K562 (cell line): ENCODE data around the gene APCDD1L. TPM values are rescaled to one million over a fixed set of nuclear protein-coding genes. Genes with fewer than 3 reads are reported as not detected.

ENCODE experiments used
- ATAC-seq: fragments of 200-7000 bp; cut with Tn5 transposase; 3 replicates; pipeline ENCODE4 v1.9.1; 2020; ENCODE audit warnings: moderate library complexity
- BruUV-seq: library from RNA; stranded (reverse); fragments of 400-500 nt; replicated peaks from 2 replicates; lab custom pipeline; 2021; lab: Mats Ljungman, UMichigan
- CTCF ChIA-PET: fragments of 300-600 bp; formaldehyde crosslinking; extraction: SDS; loops from one replicate; lab custom pipeline; 2021; ENCODE audit warnings: low intra/inter-chr PET ratio; lab: Yijun Ruan, JAX
- POLR2A ChIA-PET: fragments of 300-600, 350-650 bp; sonication (Branson Sonifier 250); formaldehyde crosslinking; extraction: SDS; loops from one replicate; lab custom pipeline; 2021; ENCODE audit warnings: antibody characterized with exemption, inconsistent platforms; lab: Yijun Ruan, JAX
- DNase-seq, 4 experiments: peaks; one replicate each; pipeline versions ENCODE4 v3.0.0 to v3.0.0-alpha.2; 2011 to 2018; ENCODE audit warnings: low spot score in 3 of 4, mixed read lengths in 3 of 4; ENCODE audit errors: extremely low read depth in 1 of 4
- FAIRE-seq: peaks from 2 replicates; lab custom pipeline; 2011; peaks lifted over from hg19 to GRCh38; lab: Jason Lieb, UNC
- H2AFZ ChIP-seq: 2 replicates; pipeline ENCODE4 v1.6.0; 2011; ENCODE audit warnings: low read depth, low read length, control low read depth, inconsistent platforms
- H3K27ac ChIP-seq: fragments of 200-600 bp; 3 replicates; pipeline ENCODE4 v1.8.0; 2011; ENCODE audit warnings: low read depth, mild to moderate bottlenecking, control low read depth, inconsistent platforms, low read length, moderate library complexity, mixed read lengths; ENCODE audit errors: extremely low read depth
- H3K27me3 ChIP-seq, 2 experiments: fragments of 300-600 bp in 1 of 2; 2 replicates in 1 of 2; 3 replicates in 1 of 2; pipeline versions ENCODE4 v1.6.0 to v1.8.0; 2011; ENCODE audit warnings: inconsistent platforms in 2 of 2, low read length in 2 of 2, mild to moderate bottlenecking in 1 of 2, mixed read lengths in 1 of 2, moderate library complexity in 1 of 2; ENCODE audit not compliant: control insufficient read depth in 2 of 2, insufficient read depth in 2 of 2
- H3K36me3 ChIP-seq: fragments of 300-600 bp; 3 replicates; pipeline ENCODE4 v1.8.0; 2011; ENCODE audit warnings: mild to moderate bottlenecking, low read length, inconsistent platforms; ENCODE audit not compliant: control insufficient read depth, insufficient read depth
- H3K4me1 ChIP-seq, 2 experiments: fragments of 200-600 bp in 1 of 2; replicated peaks in 1 of 2; 2 replicates in 1 of 2; 3 replicates in 1 of 2; pipeline versions ENCODE4 v1.5.1 to v1.8.0; 2011; ENCODE audit warnings: inconsistent platforms in 2 of 2, low read length in 2 of 2, mild to moderate bottlenecking in 1 of 2, mixed read lengths in 1 of 2, moderate library complexity in 1 of 2; ENCODE audit not compliant: control insufficient read depth in 2 of 2, insufficient read depth in 2 of 2
- H3K4me2 ChIP-seq: 2 replicates; pipeline ENCODE4 v1.6.1; 2011; ENCODE audit warnings: low read length, control low read depth, inconsistent platforms, mixed read lengths; ENCODE audit not compliant: insufficient read depth
- H3K4me3 ChIP-seq: fragments of 200-600 bp; sonication (generic), shearing (Covaris generic); 2 replicates; pipeline ENCODE4 v1.5.1; 2016; ENCODE audit warnings: control low read depth, inconsistent platforms
- H3K79me2 ChIP-seq: fragments of 200-600 bp; 3 replicates; pipeline ENCODE4 v1.8.0; 2011; ENCODE audit warnings: low read length, inconsistent platforms; ENCODE audit not compliant: control insufficient read depth, insufficient read depth
- H3K9ac ChIP-seq, 2 experiments: 2 replicates each; pipeline versions ENCODE4 v1.6.0 to v1.6.1; 2011; ENCODE audit warnings: low read depth in 2 of 2, low read length in 2 of 2, control low read depth in 1 of 2, inconsistent platforms in 1 of 2, mild to moderate bottlenecking in 1 of 2, mixed read lengths in 1 of 2; ENCODE audit not compliant: insufficient read depth in 1 of 2
- H3K9me1 ChIP-seq: one replicate; pipeline ENCODE4 v1.6.0; 2011; ENCODE audit warnings: inconsistent platforms, mild to moderate bottlenecking, low read length, moderate library complexity; ENCODE audit not compliant: control insufficient read depth, insufficient read depth
- H3K9me3 ChIP-seq: replicated peaks from 2 replicates; pipeline ENCODE4 v1.5.1; 2011; ENCODE audit warnings: low read depth, low read length, inconsistent platforms; ENCODE audit not compliant: control insufficient read depth, insufficient read depth
- H4K20me1 ChIP-seq: replicated peaks from 2 replicates; pipeline ENCODE4 v1.6.1; 2011; ENCODE audit warnings: low read length, inconsistent platforms, mixed read lengths; ENCODE audit not compliant: control insufficient read depth, insufficient read depth
- C11orf30 ChIP-seq: fragments of 450-650 bp; IDR thresholded peaks from 2 replicates; pipeline ENCODE4 v1.6.1; 2016; ENCODE audit warnings: low read depth, mild to moderate bottlenecking
- KLF13 ChIP-seq: fragments of 450-650 bp; IDR thresholded peaks from 2 replicates; pipeline ENCODE4 v1.6.1; 2016; ENCODE audit warnings: missing genetic modification characterization, low read depth, mild to moderate bottlenecking, missing compliant biosample characterization, moderate library complexity, borderline replicate concordance
- RBM17 ChIP-seq: fragments of 200-400 bp; formaldehyde crosslinking; IDR thresholded peaks from 2 replicates; pipeline ENCODE4 v1.6.1; 2017; ENCODE audit warnings: low read depth, mild to moderate bottlenecking, low read length, borderline replicate concordance
- SMARCB1 ChIP-seq: IDR thresholded peaks from 2 replicates; pipeline ENCODE4 v1.6.1; 2011; ENCODE audit warnings: improper control_type of control experiment, low read depth; ENCODE audit not compliant: insufficient read length
- SREBF1 ChIP-seq: fragments of 150-350 bp; IDR thresholded peaks from 2 replicates; pipeline ENCODE4 v1.6.1; 2014; ENCODE audit warnings: antibody characterized with exemption, low read depth, low read length, borderline replicate concordance
- SRSF3 ChIP-seq: fragments of 200-400 bp; formaldehyde crosslinking; IDR thresholded peaks from 2 replicates; pipeline ENCODE4 v1.6.1; 2016; ENCODE audit warnings: mild to moderate bottlenecking, low read length, moderate library complexity; ENCODE audit not compliant: insufficient read depth
- ZNF583 ChIP-seq: fragments of 250-450 bp; sonication (Bioruptor Pico); IDR thresholded peaks from 2 replicates; pipeline ENCODE4 v1.4.0; 2020
- ZNF766 ChIP-seq: fragments of 200-800 bp; sonication (Bioruptor generic); conservative IDR thresholded peaks from 2 replicates; pipeline ENCODE4 v1.6.1; 2016; ENCODE audit warnings: missing genetic modification characterization, missing compliant biosample characterization
- WGBS: fragments of 100-300 bp; shearing (Covaris generic); methylation state at CpG from one replicate; pipeline ENCODE4 v1.1.6; 2016; ENCODE audit warnings: low coverage, mixed read lengths; ENCODE audit not compliant: insufficient coverage; ENCODE audit errors: missing lambda C conversion rate; 5-methylcytosine and 5-hydroxymethylcytosine counted together
- in situ Hi-C: fragments of 300-500 bp; cut with MboI; formaldehyde crosslinking; loops from 4 replicates; pipeline ENCODE4 v1.15.0; 2018; ENCODE audit warnings: inconsistent platforms, mixed read lengths
- intact Hi-C: fragments of 100-400 bp; cut with micrococcal nuclease; formaldehyde crosslinking; loops from 2 replicates; pipeline ENCODE4 v1.14.2; 2022
- polyA plus RNA-seq, 8 experiments: library from polyadenylated mRNA; depleted of rRNA in 4 of 8; stranded (reverse) in 5 of 8; unstranded in 3 of 8; fragments of >200 nt; fragmentation: Nextera tagmentation in 2 of 8; fragmentation: Illumina TruSeq in 1 of 8; extraction: Ambion mirVana in 2 of 8; extraction: Trizol in 1 of 8; gene quantifications; 2 replicates each; pipeline versions ENCODE4 v1.2.1 to v1.2.3, GENCODE V29; 2011 to 2014; ENCODE audit warnings: inconsistent platforms in 1 of 8, missing spikeins in 1 of 8
- total RNA-seq, 7 experiments: library from RNA; depleted of rRNA in 6 of 7; stranded (reverse); fragments of >200 nt in 6 of 7; fragmentation: Illumina TruSeq in 2 of 7; extraction: Trizol in 2 of 7; gene quantifications; 2 replicates each; pipeline versions ENCODE4 v1.2.1 to v1.2.3, GENCODE V29; 2011 to 2021; ENCODE audit warnings: low replicate concordance in 1 of 7
- TF ChIP-seq, protein P1 (sequence below): fragments of 450-650 bp; IDR thresholded peaks from 2 replicates; pipeline ENCODE4 v1.6.1; 2017; ENCODE audit warnings: antibody characterized with exemption
- TF ChIP-seq, protein P2 (sequence below), 2 experiments: IDR thresholded peaks in 1 of 2; conservative IDR thresholded peaks in 1 of 2; 2 replicates each; pipeline ENCODE4 v1.6.1; 2016; ENCODE audit warnings: low read depth in 2 of 2, mild to moderate bottlenecking in 1 of 2, missing compliant biosample characterization in 1 of 2, missing genetic modification characterization in 1 of 2, moderate library complexity in 1 of 2

APCDD1L gene
- total and polyA plus RNA-seq, 9 of the 15 experiments (the other 6 are each of a cell fraction or from before 2014, with no cell fraction given), result not detected

DNA sequence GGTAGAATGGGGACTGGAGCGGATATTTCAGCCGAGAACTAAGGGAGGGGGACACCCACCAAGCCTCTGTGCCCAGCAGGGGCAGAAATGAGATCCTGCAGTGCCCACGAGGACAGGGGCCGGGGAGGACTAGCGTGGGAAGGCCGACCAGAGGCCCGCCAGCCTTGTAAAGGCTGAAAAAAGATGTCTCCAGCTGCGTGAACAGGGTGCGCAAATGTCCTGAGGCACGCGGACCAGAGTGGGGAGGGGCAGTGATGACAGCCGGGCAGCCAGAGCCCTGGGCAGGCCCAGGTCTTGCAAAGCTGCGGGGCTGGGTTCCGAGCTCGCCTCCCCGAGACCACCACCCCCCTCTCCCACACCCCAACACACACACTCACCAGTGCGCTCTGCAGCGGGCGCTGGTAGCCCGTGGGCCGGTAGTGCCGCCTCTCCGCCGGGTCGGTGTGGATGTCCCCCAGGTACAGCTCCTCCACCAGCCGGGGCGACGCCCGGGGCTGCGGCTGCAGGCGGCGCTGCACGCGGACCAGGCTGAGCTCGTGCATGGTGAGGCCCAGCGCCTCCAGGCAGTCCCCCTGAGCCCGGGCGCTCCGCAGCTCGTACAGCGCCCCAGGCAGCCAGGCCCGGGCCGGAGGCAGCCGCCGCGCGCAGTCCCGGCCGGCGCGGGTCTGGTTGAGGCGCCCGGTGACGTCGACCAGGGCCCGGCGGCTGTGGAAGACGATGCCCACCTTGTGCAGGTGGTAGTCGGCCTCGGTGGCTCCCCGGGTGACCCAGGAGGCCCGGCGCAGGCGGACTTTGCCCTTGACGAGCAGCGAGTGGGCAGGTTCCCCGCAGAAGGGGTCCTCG, 48.2 kb downstream of the APCDD1L start:
- 41% methylated on average over 38 of the region's 68 CpGs for WGBS
- Histone ChIP-seq H2AFZ (no peak overlapping the region), H3K4me2 (no peak overlapping the region), H4K20me1 (0 out of 2 replicates have a peak, but pooled peaks cover 2% of the 10 kb centered on the region), H3K9ac (no peak overlapping the region), H3K36me3 (no peaks in the 10 kb centered on the region)
- ChIA-PET POLR2A (interaction anchor here (0.9 kb wide), 1 partner anchor 222 kb away, joined by 3 read pairs; no protein-coding TSS in a partner anchor), CTCF (no interaction called here)
- intact Hi-C loops, result no loop called here
- ATAC-seq, result no peak
- no peak for DNase-seq
- no peak for FAIRE-seq
- TF ChIP-seq KLF13, result no peak
- TF ChIP-seq ZNF766 (CRISPR knock-in tag), result no peak
- no peak for TF ChIP-seq SREBF1
- TF ChIP-seq RBM17, result no peak
- TF ChIP-seq SMARCB1, result no peak
- no peak for TF ChIP-seq SRSF3
- TF ChIP-seq, protein P1, sequence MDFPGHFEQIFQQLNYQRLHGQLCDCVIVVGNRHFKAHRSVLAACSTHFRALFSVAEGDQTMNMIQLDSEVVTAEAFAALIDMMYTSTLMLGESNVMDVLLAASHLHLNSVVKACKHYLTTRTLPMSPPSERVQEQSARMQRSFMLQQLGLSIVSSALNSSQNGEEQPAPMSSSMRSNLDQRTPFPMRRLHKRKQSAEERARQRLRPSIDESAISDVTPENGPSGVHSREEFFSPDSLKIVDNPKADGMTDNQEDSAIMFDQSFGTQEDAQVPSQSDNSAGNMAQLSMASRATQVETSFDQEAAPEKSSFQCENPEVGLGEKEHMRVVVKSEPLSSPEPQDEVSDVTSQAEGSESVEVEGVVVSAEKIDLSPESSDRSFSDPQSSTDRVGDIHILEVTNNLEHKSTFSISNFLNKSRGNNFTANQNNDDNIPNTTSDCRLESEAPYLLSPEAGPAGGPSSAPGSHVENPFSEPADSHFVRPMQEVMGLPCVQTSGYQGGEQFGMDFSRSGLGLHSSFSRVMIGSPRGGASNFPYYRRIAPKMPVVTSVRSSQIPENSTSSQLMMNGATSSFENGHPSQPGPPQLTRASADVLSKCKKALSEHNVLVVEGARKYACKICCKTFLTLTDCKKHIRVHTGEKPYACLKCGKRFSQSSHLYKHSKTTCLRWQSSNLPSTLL, result no peak
- TF ChIP-seq C11orf30, result no peak
- TF ChIP-seq, protein P2, sequence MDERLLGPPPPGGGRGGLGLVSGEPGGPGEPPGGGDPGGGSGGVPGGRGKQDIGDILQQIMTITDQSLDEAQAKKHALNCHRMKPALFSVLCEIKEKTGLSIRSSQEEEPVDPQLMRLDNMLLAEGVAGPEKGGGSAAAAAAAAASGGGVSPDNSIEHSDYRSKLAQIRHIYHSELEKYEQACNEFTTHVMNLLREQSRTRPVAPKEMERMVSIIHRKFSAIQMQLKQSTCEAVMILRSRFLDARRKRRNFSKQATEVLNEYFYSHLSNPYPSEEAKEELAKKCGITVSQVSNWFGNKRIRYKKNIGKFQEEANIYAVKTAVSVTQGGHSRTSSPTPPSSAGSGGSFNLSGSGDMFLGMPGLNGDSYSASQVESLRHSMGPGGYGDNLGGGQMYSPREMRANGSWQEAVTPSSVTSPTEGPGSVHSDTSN (CRISPR knock-in tag; IDR thresholded peaks at IDR 0.05; ENCODE audit: low read depth), result no peak
- TF ChIP-seq, protein P2 (tag; conservative IDR thresholded peaks at IDR 0.05; ENCODE audit: low read depth), result no peak
- no peak for TF ChIP-seq ZNF583 (CRISPR knock-in tag)
- TF ChIP-seq, all 486 proteins: peak for 0
- peaks cover 0 to 21% of the 10 kb centered on the region in 2 experiments; a peak in 2 of 5 replicates for H3K4me1 ChIP-seq
- H3K79me2 ChIP-seq, result no peaks in the 10 kb centered on the region
- no peak overlapping the region for H3K4me3 ChIP-seq
- no peaks in the 10 kb centered on the region for H3K9me3 ChIP-seq
- H3K9me1 ChIP-seq, result peaks cover 3% of the 10 kb centered on the region
- no TSS peak for BruUV-seq
- H3K27me3 ChIP-seq, result peaks cover 21 to 51% of the 10 kb centered on the region in 2 experiments; a peak in 4 of 5 replicates
- H3K27ac ChIP-seq, result no peak overlapping the region
- in situ Hi-C loops, result no loop called here
